NB4 (cell line): Measurements from ENCODE around the gene ZBTB33.

Experiments used
- DNase-seq: peaks from one replicate; pipeline ENCODE4 v3.0.0; 2010; ENCODE audit warnings: low read depth
- H3K4me3 ChIP-seq: one replicate; pipeline ENCODE4 v1.5.1; 2011; ENCODE audit warnings: mild to moderate bottlenecking, low read depth, low read length, moderate library complexity
- CTCF ChIP-seq: IDR thresholded peaks from one replicate; pipeline ENCODE4 v1.5.1; 2012; ENCODE audit warnings: low read depth, low read length
- MYC ChIP-seq: IDR thresholded peaks from 2 replicates; pipeline ENCODE4 v1.6.1; 2011; ENCODE audit warnings: low read depth, low read length
- POLR2A ChIP-seq: IDR thresholded peaks from 2 replicates; pipeline ENCODE4 v1.6.1; 2011; ENCODE audit warnings: mild to moderate bottlenecking; ENCODE audit not compliant: insufficient read length; ENCODE audit errors: extremely low read depth
- TF ChIP-seq, protein P1 (sequence below): IDR thresholded peaks from 2 replicates; pipeline ENCODE4 v1.6.1; 2011; ENCODE audit warnings: low read depth, low read length

Gene ZBTB33

DNA sequence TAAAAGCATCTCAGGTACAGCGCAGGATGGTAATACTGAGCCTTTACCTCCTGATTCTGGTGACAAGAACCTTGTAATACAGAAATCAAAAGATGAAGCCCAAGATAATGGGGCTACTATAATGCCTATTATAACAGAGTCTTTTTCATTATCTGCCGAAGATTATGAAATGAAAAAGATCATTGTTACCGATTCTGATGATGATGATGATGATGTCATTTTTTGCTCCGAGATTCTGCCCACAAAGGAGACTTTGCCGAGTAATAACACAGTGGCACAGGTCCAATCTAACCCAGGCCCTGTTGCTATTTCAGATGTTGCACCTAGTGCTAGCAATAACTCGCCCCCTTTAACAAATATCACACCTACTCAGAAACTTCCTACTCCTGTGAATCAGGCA, 3.2 kb downstream of the ZBTB33 start:
- TF ChIP-seq MYC (no peak), POLR2A (no peak), CTCF (no peak)
- TF ChIP-seq, protein P1, sequence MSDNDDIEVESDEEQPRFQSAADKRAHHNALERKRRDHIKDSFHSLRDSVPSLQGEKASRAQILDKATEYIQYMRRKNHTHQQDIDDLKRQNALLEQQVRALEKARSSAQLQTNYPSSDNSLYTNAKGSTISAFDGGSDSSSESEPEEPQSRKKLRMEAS: no peak
- no peak for DNase-seq
- no peak overlapping the region for H3K4me3 ChIP-seq

DNA sequence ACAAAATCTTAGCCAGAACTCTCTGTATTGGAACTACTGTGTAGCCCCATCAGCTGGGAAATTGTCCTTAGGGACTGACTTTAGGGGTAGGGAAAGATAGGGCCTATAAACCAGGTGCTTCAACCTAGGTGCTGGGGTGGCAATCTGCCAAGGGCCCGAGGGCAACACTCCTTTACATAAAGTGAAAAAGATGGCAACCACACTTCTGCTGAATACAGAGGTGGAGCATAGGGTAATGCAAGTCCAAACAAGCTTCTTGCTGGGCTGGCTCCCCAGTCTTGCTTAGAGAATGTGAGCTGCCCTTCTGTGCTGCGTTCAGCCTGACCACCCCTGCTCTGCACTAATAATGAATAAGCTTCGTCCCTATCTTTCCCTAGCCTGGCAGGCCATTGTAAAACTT, 9.8 kb downstream of the ZBTB33 start:
- no peak for TF ChIP-seq MYC
- no peak for TF ChIP-seq POLR2A
- TF ChIP-seq, protein P1: no peak
- no peak for TF ChIP-seq CTCF
- no peak overlapping the region for H3K4me3 ChIP-seq
- no peak for DNase-seq

DNA sequence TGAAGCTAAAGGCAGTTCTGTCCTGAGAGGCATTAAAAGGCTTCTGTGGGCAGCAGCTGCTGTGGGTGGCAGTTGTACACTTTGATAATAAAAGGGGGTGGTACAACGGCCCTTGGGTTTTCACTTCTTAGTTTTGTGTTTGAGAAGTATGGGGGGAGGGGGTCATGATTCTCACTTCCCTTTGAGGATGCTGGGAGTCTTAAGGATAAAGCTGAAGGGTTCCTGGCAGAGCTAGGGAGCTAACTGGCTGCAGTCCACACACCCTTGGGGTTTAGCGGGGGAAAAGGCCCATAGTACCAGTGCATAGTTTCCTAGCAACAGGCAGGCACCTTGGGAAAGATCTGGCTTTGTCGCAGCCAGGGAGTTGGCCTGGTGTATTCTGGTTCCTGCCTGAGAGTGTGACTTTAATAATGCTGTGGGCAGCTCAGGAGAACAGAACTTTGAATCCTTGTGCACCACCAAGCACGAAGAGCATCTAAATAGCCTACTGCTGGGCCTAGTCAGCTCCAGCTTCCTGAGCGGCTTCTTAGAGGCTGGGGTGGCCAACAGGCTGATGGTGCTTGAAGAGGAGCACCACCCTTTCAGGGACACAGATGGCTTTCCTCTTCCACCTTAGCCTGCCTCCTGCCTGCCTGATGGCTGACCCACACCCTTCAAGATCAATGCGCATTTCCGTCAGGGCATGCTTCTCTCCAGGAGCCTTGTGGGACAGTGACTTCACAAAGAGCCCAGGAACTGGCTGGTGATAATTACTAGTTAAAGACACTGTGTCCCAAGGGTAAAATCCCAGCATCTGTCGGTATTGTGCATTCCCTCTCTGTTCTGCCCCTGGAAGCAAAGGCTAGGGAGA, 12.5 kb downstream of the ZBTB33 start:
- H3K4me3 ChIP-seq: no peak overlapping the region
- DNase-seq: peak; percentile 24
- no peak for TF ChIP-seq CTCF

- no peak for DNase-seq
- no peak overlapping the region for H3K4me3 ChIP-seq
- TF ChIP-seq, protein P1: no peak
- TF ChIP-seq CTCF (no peak), MYC (no peak), POLR2A (no peak)
These were observed 13.7 kb downstream of the ZBTB33 start for GRCh38 chrX:120264341-120264740.

- H3K4me3 ChIP-seq: no peak overlapping the region
- DNase-seq: no peak
These were observed 18.9 kb downstream of the ZBTB33 start for GRCh38 chrX:120269373-120270035.

More at GRCh38 chrX:120269373-120270035, 18.9 kb downstream of the ZBTB33 start:
- TF ChIP-seq, protein P1: no peak
- TF ChIP-seq POLR2A (no peak), MYC (no peak), CTCF (no peak)
